Fibroblast of skin of right quadriceps (primary cell): ENCODE measurements around the gene SRCIN1.

Experiments
- DNase-seq: peaks from one replicate; pipeline ENCODE4 v3.0.0-alpha.2; 2013

The SRCIN1 gene

DNA sequence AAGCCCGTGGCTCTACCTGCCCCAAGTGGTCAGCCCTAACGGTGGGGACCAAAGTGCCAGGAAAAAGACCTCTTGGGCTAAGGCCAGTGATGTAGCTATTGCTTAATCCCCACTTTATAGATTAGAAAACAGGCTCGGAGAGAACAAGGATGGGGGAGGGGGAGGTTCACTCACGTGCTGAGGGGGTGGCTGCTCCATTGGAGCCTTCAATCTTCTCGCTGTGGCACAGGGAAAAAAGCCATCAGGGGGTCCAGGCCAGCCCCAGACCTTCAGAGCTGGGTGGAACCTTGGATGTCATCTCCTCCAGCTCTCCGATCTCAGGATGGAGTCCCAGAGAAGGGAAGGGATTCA is 45.9 kb downstream of the SRCIN1 start:
- DNase-seq = no peak

DNA sequence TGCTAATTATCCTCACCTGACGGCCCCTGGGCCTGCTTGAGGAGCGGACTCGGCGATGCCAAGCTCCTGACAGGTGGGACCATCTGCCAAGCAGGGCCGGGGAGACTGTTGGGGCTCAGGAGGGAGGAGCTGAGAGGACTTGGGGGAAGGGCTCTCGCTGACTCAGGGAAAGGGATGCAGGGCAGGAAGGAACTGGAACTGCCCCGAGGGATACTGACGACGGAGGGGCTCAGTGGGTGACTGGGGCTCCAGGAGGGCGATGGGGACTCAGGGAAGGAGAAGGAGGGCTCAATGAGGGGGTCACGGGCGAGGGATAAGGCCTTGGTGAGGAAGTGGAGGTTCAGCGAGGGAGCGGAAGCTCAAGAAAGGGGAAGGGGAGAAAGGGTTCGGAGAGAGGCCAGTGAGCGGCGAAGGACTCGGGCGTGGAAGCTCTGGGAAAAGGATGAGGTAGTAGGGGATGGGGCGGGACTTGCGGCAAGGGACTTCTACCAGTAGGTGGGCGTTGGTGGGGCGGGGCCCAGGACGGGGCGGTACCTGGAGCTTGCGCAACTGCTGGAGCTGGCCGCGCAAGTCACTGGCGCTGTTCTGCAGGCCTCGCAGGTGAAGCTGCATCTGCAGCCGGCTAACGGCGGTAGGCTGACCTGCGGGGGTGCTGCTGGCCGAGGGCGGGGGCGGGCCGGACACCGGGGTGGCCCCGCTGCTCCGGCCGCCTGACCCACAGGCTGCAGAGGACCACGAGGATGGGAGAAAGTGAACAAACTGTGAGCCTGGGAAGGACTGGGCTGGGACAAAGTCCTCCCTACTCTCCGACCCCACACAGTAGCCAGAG is 46.5 kb downstream of the SRCIN1 start:
- peak; percentile 49 for DNase-seq

DNA sequence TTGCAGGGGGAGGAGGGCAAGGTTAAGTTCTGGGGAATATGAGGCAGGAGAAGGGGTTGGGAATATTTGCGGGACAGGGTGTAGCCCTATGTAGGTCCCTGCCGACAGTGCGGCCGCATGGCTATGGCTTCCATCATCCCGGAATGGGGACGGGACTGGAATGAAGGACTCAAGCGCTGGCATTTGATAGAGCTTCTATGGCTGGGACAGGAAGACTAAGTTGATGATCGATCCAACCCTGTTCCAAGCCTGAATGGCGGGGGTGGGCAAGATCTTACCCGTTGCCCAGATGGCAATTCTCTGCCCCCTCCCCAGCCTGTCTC is 47.1 kb downstream of the SRCIN1 start:
- DNase-seq = no peak

DNA sequence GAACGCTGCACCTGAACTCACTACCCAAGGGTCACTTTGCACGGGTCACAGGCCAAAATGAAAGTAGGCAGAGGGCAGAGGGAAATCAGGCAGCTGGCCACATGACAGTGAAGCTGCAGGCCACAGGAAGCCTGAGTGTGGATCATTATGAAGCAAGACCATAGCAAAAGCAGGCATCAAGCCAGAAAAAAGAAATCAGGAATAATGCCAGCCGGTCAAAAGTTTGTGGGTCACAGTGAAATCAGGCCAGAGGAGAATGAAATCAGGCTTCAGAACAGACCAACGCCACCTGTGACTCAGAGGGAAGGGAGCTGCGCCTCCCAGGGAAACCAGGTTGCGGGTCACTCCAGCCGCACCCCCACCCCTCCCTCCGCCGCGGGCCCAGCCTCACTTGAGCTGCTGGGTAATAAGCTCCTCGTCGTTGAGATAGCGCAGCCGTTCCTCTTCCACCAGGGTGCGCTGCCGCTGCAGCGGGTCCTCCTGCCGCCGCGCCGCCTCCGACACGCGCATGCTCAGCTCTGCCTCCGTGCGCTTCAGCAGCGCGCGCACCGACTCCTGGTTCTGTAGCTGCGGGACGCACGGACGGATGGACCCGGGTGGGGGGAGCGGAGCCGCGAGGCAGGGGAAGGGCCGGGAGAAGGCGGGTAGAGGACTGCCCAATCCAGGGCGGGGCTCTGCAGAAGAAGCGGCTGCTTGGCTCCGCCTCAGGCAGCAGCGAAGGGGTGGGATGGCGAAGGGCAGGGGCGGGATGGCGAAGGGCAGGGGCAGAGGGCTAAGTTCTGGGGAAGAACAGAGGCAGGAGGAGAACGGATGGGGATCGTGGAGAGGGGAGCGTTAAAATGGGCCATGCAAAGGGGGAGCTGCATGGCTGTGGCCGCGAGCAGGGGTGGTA is 47.7 kb downstream of the SRCIN1 start:
- peak; percentile 85 for DNase-seq

DNA sequence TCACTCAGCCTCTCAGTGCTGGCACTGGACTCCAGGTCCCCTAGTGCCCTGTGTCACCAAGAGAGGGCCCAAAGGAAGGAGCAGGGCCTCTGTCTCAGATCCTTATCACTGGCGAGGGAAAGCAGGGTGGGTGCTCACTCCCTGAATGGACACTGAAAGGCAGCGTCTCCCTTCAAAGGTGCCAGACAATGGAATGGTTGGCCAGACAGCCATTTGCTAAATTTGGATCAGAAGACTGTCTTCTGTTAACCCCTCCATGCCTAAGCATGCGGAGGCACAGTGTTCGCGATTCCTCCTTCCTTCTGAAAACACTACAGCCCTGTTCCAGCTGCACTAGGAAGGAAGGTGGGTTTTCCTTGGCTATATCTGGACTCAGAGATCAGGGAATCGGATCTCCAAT is 48.4 kb downstream of the SRCIN1 start:
- no peak for DNase-seq

DNA sequence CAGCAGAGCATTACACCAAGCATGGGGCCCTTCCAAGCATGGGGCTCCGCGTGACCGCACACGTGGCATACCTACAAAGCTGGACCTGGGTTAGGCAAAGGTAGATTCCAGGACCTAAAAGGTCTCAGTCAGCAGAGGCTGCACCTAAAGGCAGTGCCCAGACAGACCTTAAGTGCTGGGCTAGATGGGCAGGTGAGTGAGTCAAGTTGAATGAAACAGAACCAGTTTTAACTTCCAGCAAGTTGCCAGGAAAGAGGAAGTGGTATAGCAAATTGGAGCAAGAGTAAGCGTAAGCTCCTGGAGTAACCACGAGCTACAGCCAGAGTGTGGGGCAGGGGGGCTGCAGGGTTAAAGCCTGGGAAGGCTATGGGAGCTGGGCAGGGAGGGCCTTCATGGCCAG is 49.5 kb downstream of the SRCIN1 start:
- DNase-seq = no peak

DNA sequence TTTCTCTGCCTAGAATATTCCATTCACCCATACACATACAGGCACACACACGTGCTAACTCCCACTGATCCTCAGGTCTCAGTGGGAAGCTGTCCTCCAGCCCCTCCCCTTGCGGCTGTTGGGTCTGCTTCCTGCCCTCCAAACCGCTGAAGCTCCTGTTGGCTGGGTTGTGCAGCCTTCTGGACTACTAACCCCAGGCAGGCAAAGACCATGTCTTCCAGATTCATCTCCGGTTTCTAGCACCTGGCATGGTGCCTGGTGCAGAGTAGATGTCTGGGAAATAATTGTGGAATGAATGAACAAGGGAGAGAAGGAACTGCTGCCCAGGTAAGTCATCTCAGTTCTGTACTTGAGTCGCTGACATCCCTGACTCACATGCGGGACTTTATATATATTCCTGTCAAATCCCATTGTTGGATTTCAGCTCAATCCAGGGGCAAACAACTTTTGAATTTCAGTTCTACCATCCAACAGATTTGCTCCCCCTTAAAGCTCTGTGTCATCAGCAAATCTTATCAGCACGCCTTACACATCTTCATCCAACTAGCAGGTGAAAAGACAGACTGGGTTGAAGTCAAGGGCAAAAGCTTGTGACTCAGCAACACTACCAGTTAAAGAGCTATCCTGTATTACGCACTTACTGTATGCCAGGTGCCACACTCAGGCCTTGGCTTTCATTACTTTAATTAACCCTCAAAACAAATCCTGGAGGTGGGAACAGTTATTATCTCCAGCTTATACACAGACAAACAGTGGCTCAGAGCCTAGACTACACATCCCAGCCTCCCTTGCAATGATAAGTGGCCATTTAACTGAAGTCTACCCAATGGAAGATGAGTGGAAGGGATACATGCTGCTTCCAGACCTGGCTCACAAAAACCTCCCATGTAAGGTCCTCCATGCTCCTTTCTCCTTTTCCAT is 51.1 kb downstream of the SRCIN1 start:
- DNase-seq = peak; percentile 20

DNA sequence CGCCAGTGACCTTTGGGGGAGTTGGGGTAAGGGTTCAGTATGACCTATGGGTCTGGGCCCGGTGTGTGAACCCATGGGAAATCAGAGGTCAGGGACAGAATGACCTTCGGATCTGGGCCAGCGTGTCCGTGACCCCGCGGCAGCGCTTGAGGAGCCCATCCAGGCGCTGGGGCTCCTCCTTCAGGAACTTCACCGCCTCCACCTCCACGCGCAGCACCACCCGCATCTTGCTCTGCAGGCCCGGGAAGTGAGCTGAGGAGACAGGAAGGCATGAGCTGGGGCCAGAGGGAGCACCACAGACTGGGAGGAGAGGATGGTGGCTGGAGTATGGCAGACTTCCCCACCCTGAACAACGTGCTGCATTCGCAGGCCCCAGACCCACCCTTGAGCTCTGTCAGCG is 53.4 kb downstream of the SRCIN1 start:
- no peak for DNase-seq

DNA sequence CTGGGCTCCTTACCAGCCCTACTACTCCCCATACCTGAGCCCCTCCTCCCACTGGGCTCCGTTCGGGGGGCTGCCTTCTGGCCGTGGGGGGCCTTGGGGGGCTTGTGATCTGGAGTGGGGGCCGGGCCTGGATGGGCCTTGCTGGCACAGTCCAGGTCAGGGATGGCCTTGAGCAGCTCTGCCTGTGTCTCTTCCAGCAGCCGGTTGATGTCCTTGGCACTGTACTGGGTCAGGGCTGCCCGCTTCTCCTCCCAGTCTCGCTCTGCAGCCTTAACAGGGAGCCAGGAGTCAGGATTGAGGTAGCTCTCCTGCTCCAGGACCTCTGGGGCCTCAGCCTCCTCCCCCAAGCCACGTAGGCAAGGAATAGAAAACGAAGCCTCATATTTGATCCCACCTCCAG is 54.6 kb downstream of the SRCIN1 start:
- no peak for DNase-seq

DNA sequence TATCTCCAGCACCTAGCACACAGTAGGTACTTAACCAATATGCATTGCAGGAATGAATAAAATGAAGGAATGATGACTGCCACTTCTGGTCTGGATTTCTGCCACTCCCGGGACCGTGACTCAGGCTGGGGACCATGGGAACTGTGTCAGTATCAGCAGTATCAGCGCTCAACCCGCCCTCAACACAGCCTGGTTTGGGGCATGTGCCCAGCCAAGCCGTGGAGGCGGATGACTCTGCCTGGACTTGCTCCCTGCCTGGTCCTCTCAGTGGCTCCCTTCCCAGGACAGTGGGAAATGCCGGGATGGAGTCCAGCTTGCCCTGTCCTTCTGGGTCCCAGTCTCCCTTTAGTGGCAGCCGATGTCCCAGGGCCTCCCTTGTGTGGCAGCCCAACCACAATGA is 55.1 kb downstream of the SRCIN1 start:
- no peak for DNase-seq

DNA sequence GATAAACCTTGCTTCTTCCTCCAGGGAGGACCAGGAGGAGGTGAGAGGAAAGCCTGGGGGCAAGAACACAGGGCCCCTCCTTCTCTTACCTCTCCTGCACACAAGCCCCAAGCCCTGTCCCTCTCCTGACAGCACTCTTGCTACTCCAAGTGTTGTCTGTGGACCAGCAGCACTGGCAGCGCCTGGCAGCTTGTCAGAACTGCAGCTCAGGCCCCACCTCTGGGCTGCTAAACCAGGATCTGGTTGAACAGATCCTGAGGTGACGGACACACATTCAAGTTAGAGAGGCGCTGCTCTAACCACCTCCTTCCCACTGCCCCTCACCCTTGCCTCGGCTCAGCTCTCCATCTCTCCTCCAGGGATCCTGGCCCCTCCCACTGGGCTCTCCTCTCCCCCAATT is 56.5 kb downstream of the SRCIN1 start:
- no peak for DNase-seq

DNA sequence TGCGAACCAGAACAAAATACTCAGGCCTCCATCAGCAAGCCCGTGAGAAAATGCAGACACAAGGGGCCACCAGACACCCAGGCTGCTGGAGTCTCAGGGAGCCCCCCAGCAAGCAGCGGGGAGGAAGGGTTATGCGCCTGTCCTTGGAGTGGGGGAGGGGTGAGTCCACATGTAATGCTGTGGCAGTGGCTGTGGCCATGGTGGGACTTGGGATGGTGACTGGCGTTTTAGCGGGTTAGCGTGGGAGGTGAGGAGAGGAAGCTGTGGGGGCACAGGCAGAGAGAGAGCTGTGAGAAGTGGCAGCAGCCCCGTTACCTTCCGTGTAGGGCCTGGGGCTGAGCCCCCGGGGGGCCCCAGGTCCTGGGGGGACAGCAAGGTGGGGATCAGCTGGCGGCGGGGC is 58.3 kb downstream of the SRCIN1 start:
- DNase-seq = no peak

DNA sequence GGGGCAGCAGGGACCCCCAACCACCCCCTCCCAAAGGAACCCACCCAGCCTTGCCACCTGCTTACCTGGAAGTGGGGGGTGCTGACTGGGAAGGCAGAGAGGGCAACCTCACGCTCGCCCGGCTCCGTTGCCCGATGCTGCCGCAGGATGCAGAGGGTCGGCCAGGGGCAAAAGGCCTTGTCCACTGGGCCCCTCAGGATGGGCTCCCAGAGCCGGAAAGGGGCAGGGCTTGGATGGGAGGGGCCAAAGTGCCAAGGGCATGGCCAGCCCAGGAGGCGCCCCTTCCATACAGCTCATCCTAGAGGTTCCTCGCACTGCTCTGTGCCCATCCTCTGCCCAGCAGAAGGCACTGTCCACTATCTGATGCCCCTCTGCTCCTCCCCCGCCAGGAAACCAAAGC is 59.4 kb downstream of the SRCIN1 start:
- DNase-seq = no peak

DNA sequence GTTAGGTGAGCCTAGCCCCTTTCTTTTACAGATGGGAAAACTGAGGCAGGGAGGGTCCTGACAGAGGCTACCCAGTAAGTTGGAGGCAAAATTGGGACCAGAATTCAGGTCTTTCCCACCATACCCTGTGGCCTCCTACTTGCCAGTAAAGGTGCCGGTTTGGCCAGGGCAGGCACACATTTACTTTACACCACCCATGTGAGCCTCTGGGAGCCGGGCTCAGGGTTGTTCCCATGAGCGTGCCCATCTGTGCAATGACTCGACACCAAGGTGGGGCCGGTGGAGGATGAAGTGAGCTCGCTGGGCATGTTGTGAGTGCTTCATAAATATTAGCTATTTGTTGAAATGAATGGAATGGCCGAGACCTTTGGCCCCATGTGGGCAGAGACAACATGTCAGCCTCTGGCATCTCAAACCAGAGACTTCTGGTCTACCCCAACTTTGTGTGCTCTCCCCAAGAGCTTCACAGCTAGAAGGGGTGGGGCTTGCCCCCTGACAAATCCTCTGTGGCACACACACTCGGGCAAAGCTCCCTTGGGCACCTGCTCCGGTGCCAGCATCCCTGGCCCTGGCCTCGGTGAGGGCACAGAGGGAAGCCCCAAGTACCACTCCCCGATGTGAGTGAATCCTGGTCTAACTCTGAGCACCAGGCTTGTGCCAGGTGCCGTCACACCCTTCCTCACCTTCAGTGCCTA is 60.1 kb downstream of the SRCIN1 start:
- DNase-seq = no peak

DNA sequence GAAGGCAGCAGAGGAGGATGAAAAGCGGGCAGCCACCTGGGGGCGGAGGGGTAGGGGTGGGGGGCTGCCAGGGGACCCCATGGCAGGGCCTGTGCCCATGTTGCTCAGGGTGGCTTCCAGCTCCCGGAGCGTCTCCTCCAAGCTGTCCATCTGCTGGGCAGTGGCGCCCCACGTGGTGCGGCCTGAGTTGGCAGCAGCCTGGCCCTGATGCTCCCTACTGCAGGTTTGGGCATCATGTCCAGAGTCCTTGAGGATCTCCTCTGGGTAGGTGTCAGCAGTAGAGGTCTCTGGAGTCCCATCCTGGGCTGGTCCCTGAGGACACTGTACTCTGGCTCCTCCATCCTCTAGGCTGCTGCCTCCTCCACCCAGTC is 60.9 kb downstream of the SRCIN1 start:
- DNase-seq = no peak

DNA sequence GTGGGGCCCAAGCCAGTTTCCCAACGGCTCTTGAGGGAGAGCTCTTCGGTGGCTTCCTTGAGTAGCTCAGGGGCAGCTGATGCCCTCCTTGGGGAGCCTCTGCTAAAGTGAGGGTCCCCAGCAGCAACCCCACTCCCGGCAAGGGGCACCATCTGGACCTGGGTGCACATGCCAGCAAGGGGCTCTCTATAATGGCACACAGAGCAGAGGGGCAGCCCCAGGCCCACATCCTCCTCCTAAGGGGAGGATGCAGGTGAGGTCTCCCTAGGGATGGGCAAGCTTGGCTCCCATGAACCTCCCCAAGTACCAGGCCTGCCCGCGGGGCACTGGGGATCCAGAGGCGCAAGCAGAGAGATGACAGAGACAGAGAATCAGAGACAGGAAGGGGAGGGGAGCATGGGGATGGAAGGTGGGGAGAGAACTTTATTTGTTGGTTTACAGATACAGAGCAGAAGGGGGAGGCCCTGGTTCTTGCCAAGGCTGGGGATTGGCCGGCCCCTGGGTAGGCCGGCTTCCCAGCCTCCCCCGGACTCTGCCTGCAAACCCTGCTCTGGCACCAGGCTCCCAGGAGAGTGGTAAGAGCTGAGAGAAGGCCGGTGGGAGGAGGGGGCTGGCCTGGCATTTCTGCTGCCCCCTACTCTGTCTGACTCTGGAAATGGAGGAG is 61.4 kb downstream of the SRCIN1 start:
- DNase-seq = no peak

DNA sequence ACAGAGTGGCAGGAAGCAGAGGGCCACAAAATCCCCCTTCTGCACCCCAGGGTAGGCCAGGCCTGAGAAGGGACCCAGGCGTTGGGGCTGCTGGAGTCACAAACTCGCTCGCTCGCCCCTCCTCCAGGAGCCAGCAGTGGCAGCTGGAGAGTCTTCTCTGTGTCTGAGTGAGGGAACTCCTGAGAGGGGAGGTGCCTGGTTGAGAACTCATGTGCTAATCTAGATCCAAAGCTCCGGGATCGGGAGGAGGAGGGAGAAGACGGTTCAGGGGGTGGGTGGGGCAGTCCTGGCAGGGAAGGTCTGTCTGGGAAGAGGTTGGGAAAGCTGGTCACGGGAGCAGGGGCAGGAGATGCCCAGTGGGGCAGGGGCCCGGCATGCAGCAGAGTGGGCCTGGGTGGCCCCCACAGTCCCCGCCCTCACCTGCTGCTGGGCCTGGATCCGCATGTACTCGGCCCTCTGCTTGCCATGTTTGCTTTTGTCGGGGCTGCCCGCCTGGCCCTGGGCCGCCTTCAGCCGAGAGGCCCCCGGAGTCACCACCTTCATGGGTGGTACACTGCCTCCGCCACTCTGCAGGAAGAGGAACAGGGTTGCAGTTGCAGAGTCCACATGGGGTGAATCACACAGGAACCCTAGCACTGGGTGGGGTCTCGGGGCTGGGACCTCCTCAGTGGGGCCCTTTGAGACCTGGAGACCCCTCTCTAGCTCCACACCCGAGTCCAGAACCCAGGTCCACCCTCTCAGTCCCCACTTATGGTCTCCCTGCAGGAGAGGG is 62.2 kb downstream of the SRCIN1 start:
- no peak for DNase-seq

DNA sequence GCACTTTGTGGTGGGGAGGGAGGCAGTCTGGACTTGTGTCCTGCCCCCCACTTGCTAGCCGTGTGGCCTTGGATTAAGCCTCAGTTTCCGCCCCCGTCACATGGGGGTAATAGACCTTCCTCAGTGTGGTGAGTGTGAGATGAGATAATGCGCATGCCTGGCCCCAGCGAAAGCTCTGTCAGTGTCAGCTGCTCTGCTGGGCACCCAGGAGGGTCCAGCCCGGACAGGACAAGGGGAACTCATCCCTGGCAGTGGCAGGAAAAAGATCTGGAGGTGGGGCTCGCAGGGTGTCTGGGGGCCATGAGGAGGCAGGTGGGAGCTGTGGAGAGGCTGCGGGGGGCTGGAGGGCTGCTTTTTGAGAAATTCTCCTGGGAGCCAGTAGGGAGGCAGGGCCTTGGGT is 63.5 kb downstream of the SRCIN1 start:
- no peak for DNase-seq

DNA sequence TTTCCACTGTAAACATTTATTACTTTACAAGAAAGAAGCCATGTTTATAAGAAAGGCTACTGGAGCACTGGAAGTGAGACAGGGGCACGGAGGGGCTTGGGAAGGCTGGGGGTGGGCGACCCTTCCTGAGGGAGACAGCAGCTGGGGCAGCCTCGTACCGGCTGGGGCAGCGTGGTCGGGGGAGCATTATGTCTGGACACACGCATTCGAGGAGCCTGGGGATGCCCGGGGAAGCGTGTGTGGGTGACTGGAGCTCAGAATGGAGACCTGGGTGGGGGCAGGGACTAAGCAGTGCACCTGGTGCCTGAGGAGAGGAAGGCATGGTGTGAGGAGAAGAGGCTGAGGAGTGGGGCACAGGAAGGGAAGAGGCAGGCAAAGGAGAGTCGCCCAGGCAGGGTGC is 64.5 kb downstream of the SRCIN1 start:
- DNase-seq = no peak

DNA sequence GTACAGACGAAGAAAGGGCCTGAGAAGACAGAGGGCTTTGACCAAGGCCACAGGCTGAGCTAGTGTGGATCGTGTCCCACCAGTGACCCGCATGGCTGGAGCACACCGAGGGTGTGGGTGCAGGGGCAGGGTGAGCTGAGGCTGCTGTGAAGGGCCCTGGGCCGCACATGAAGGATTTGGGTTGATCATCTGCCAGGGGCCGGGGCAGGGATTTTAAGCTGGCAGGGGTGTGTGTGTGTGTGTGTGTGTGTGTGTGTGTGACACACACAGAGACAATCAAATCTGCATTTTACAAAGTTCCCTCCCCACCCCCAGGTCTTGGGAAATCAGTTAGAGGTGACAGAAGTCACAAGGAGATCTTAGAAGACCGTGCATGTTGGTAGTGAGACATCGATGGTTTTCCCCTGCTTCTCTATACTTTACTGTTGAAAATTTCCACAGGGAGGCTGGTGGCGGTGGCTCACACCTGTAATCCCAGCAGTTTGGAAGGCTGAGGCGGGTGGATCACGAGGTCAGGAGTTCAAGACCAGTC is 65.2 kb downstream of the SRCIN1 start:
- no peak for DNase-seq

DNA sequence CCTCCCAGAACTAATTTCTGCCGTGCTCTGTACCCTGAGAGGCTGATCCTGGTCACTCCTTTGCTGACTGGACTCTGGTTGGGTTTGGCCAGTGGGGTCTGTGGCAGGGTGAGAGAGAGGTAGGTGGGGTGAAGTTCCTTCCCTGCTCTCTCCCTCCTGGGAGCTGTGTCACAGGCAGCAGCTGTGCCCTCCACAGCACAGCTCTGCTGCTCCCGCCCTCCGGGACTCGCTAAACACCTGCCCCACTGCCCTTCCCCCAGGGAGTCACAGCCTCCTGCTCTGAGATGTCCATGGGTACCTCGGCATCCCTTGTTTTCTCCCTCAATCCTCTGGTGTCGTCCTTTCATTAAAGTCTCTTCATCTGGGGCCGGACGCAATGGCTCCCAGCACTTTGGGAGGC is 66.4 kb downstream of the SRCIN1 start:
- no peak for DNase-seq
